PFSK-1 (cell line): ENCODE data around the gene PLEKHJ1.

ENCODE experiments used
- FOXP2 ChIP-seq: optimal IDR thresholded peaks from 2 replicates; pipeline ENCODE3; 2011; ENCODE audit warnings: borderline replicate concordance, control low read depth, inconsistent platforms; ENCODE audit not compliant: insufficient read depth; ENCODE audit errors: extremely low read length, extremely low read depth
- POLR2AphosphoS5 ChIP-seq: IDR thresholded peaks from 2 replicates; pipeline ENCODE4 v1.6.1; 2012; ENCODE audit warnings: low read depth, mild to moderate bottlenecking, control low read depth, low read length, moderate library complexity
- REST ChIP-seq, 2 experiments: IDR thresholded peaks; 2 replicates each; pipeline versions ENCODE4 v1.6.1 to v1.8.0; 2011 to 2012; ENCODE audit warnings: low read depth in 2 of 2, low read length in 2 of 2, control low read depth in 1 of 2, inconsistent platforms in 1 of 2, mild to moderate bottlenecking in 1 of 2, moderate library complexity in 1 of 2; ENCODE audit not compliant: insufficient read depth in 1 of 2
- SIN3A ChIP-seq: IDR thresholded peaks from 2 replicates; pipeline ENCODE4 v1.6.1; 2012; ENCODE audit warnings: mild to moderate bottlenecking, low read length, moderate library complexity, borderline replicate concordance; ENCODE audit not compliant: insufficient read depth
- TAF1 ChIP-seq: IDR thresholded peaks from 2 replicates; pipeline ENCODE4 v1.6.1; 2012; ENCODE audit warnings: low read length, control low read depth, borderline replicate concordance; ENCODE audit not compliant: insufficient read depth

PLEKHJ1 gene

GRCh38 chr19:2274931-2275535 lies 38.9 kb upstream of the PLEKHJ1 start:
- TF ChIP-seq POLR2AphosphoS5 (no peak), TAF1 (no peak), SIN3A (no peak), REST (IDR thresholded peaks at IDR 0.05; ENCODE audit: insufficient read depth in 1 of 2, low read depth in 2 of 2, low read length in 2 of 2) (peak; percentile 54 to 76), FOXP2 (no peak)

GRCh38 chr19:2274185-2274711 lies 38.1 kb upstream of the PLEKHJ1 start:
- TF ChIP-seq SIN3A (no peak), FOXP2 (no peak), POLR2AphosphoS5 (no peak), TAF1 (no peak), REST (IDR thresholded peaks at IDR 0.05; ENCODE audit: insufficient read depth in 1 of 2, low read depth in 2 of 2, low read length in 2 of 2) (no peak)

- TF ChIP-seq FOXP2 (peak; percentile 94), TAF1 (no peak), POLR2AphosphoS5 (peak; percentile 44; the same call in 1 of the 2 replicates)
These were observed 37.4 kb upstream of the PLEKHJ1 start for GRCh38 chr19:2273356-2274184.

- TF ChIP-seq SIN3A = no peak
- TF ChIP-seq FOXP2 = no peak
- TF ChIP-seq TAF1 = no peak
- no peak for TF ChIP-seq REST (IDR thresholded peaks at IDR 0.05; ENCODE audit: insufficient read depth in 1 of 2, low read depth in 2 of 2, low read length in 2 of 2)
- TF ChIP-seq POLR2AphosphoS5 = no peak
These were observed 35.3 kb upstream of the PLEKHJ1 start for GRCh38 chr19:2271234-2272103.

- TF ChIP-seq FOXP2 (no peak), SIN3A (no peak), POLR2AphosphoS5 (no peak), REST (IDR thresholded peaks at IDR 0.05; ENCODE audit: insufficient read depth in 1 of 2, low read depth in 2 of 2, low read length in 2 of 2) (no peak), TAF1 (no peak)
These were observed 34.5 kb upstream of the PLEKHJ1 start for GRCh38 chr19:2270423-2271233.
